ENCODE measurements around the gene RDH11.

DNA sequence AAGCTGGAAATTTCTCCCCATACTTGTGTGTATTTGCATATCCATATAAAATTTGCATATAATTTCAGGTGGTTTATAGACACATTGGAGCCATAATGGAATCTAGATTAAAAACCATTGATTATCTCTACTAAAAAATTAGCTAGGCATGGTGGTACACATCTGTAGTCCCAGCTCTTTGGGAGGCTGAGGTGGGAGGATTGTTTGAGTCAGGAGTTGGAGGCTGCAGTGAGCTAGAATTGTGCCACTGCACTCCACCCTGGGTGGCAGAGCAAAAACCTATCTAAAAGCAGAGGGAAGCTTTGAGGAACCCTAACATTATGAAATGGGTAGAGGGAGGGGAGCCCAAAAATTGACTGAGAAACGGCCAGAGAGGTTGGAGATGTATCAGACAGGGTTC lies 2.6 kb upstream of the RDH11 start:
- TF ChIP-seq, protein P1, sequence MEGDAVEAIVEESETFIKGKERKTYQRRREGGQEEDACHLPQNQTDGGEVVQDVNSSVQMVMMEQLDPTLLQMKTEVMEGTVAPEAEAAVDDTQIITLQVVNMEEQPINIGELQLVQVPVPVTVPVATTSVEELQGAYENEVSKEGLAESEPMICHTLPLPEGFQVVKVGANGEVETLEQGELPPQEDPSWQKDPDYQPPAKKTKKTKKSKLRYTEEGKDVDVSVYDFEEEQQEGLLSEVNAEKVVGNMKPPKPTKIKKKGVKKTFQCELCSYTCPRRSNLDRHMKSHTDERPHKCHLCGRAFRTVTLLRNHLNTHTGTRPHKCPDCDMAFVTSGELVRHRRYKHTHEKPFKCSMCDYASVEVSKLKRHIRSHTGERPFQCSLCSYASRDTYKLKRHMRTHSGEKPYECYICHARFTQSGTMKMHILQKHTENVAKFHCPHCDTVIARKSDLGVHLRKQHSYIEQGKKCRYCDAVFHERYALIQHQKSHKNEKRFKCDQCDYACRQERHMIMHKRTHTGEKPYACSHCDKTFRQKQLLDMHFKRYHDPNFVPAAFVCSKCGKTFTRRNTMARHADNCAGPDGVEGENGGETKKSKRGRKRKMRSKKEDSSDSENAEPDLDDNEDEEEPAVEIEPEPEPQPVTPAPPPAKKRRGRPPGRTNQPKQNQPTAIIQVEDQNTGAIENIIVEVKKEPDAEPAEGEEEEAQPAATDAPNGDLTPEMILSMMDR (IDR thresholded peaks at IDR 0.05; ENCODE audit: low read length) = no peak
- TF ChIP-seq EZH2 (optimal IDR thresholded peaks at IDR 0.05; ENCODE audit: low read depth, low read length) = no peak
